Globus pallidus (tissue), 1 donor: ENCODE results near the gene WDR33.

Experiments used
- DNase-seq: peaks from one replicate; pipeline ENCODE4 v3.0.0-alpha.2; 2015; ENCODE audit warnings: low spot score

WDR33 gene

GRCh38 chr2:127695491-127696472 is 115.2 kb downstream of the WDR33 start:
- peak; percentile 74 for DNase-seq

DNA sequence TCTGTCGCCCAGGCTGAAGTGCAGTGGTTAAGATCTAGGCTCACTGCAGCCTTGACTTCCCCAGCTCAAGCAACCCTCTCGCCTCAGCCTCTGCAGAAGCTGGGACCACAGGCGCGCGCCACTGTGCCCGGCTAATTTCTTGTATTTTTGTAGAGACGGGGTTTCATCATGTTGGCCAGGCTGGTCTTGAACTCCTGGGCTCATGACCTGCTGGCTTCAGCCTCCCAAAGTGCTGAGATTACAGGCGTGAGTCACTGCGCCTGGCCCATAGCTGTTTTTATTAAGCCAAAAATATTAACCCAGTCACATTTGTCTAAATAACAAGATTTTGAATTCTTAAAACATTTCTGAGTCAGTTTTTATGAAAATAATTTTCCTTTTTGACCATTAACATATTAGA is 116.0 kb downstream of the WDR33 start:
- DNase-seq: no peak

DNA sequence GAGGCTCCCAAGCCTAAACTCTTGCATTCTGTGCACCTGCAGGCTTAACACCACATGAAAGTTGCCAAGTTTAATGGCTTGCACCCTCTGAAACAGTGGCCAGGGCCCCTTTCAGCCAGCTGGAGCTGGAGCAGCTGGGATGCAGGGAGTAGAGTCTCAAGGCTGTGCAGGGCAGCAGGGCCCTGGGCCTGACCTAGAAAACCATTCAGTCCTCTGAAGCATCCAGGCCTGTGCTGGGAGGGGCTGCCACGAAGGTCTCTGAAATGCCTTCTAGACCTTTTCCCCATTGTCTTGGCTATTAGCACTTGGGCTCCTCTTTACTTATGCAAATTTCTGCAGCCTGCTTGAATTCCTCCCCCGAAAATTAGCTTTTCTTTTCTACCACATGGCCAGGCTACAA is 120.3 kb downstream of the WDR33 start:
- DNase-seq: no peak

DNA sequence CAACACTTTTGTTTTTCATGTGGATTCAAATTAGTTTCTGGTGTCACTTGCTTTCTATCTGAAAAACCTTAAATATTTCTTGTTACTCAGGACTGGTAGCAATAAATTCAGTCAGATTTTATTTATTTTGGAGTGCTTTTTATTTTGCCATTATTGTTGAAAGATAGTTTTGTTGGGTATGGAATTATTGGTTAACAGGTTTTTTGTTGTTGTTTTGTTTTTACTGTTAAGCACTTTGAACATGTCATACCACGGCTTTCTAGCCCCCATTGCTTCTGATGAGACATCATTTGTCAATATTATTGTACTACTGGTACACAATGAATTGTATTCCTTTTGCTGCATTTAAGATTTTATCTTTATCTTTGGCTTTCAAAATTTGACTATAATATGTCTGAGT is 122.6 kb downstream of the WDR33 start:
- no peak for DNase-seq

GRCh38 chr2:127685410-127686080 is 125.4 kb downstream of the WDR33 start:
- no peak for DNase-seq

DNA sequence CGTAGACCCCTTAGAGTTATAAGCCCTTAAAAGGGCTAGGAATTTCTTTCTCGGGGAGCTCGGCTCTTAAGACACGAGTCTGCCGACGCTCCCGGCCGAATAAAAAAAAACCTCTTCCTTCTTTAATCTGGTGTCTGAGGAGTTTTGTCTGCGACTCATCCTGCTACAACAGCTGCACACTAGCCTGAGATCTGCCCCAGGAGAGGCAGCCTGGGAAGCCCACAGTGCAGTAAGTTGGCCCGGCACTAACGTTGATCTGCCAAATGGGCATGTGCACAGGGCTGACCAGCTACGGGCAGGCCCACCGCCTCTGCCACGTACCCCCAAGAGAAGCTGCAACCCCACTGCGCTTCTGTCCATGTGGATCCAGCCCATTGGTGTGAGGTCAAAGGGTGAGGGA is 127.2 kb downstream of the WDR33 start:
- DNase-seq: no peak

GRCh38 chr2:127683056-127683455 is 127.9 kb downstream of the WDR33 start:
- no peak for DNase-seq

DNA sequence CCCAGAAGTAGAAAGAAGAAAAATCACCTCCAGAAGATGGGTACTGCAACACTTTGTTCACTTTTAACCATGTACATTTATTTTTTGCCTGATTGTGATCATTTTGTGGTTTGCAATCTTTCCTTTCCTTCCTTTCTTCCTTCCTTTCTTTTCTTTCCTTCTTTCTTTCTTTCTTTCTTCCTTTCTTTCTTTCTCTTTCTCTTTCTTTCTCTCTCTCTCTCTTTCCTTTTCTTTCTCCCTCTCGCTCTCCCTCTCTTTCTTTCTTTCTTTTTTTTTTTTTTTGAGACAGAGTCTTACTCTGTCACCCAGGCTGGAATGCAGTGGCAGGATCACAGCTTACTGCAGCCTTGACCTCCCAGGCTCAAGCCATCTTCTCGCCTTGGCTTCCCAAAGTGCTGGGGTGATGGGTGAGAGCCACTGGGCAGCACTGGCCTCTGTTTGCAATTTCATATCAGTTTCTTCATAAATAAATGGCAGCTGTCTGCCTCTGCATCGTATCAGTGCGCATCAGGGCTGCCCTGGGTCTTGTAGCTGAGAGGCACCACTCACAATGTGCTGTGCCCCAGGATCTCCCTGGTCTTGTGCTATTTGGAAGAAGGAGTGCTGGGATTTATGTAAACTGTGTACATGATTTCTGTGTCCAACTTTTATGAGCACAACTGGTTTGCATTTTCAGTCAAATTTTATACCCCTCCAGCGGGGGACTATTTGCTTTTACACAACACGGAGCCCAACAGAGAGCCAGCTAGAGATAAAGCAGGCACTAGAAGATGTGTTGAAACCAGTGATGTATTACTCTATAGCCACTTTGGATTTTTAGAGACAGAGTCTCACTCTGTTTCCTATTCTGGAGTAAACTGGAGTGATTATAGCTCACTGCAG is 128.8 kb downstream of the WDR33 start:
- no peak for DNase-seq

DNA sequence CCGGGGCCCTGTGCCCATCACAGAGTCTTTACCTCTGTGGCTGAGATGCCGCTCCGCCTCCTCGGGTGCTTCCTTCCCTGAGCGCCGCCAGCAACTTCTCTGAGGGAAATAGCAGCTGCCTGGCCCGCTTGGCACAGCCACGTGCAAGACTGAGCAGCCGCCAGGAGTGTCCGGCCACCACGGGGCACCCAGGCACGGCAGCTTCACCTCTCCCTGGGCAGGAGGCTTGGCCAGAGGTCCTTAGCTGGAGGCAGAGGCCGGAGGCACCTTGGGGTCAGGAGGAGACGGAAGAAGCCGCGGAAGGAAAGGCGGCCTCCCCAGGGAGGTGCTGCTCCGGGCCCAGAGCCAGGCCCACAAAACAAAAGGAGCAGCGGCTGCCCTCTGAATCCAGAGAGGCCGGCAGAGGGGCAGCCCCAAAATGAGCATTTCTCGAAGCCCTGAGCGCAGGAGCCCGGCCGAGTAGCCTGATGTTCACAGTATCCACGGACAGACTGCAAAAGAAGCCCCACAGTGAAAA is 129.6 kb downstream of the WDR33 start:
- no peak for DNase-seq

DNA sequence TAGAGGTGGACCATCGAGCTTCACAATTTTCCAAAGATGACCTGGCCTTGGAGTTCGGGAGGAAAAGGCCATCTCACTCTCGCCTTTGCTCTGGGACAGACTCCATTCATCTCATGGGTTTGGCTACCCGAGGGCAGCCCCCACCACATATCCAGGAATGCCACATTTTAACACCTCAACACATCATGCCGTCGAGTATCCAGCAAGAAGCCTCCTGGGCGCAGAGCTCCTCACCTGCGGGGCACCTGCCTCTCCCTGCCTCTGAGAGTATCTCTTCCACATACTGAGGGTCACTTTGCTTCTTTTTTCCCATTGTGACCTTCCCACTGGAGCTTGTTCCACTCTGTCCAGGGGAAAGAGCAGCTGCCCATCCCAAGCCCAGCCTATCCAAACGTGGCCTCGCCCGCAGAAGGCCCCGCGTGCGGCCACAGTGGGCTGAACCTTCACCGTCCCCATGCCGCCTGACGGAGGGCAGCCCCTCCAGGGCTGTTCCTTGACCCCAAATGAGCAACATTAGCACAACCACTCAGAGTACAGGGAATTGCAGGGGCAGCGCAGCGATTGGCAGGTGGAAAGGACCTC is 130.2 kb downstream of the WDR33 start:
- no peak for DNase-seq

- no peak for DNase-seq
Measured at GRCh38 chr2:127679680-127680361, 131.2 kb downstream of the WDR33 start.

GRCh38 chr2:127678991-127679390 is 132.0 kb downstream of the WDR33 start:
- no peak for DNase-seq

GRCh38 chr2:127678531-127678930 is 132.4 kb downstream of the WDR33 start:
- DNase-seq: no peak

DNA sequence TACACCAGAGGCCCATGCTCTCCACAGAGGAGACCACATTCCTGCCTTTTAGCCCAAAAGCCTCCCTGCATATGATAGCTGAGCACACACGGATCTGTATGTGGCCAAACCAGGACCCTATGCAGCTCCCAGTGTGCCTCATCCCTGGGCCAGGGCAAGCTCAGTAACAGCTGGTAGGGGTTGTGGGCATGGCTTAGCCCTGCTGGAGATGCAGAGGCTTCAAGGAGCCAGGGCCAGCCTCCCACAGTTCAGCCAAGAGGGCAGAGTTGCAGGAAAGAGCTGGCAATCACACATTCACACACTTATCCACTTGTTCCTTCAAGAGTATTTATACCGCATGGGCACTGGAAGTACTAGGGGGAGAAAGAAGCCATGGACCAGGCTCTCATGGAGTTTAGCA is 134.1 kb downstream of the WDR33 start:
- no peak for DNase-seq

DNA sequence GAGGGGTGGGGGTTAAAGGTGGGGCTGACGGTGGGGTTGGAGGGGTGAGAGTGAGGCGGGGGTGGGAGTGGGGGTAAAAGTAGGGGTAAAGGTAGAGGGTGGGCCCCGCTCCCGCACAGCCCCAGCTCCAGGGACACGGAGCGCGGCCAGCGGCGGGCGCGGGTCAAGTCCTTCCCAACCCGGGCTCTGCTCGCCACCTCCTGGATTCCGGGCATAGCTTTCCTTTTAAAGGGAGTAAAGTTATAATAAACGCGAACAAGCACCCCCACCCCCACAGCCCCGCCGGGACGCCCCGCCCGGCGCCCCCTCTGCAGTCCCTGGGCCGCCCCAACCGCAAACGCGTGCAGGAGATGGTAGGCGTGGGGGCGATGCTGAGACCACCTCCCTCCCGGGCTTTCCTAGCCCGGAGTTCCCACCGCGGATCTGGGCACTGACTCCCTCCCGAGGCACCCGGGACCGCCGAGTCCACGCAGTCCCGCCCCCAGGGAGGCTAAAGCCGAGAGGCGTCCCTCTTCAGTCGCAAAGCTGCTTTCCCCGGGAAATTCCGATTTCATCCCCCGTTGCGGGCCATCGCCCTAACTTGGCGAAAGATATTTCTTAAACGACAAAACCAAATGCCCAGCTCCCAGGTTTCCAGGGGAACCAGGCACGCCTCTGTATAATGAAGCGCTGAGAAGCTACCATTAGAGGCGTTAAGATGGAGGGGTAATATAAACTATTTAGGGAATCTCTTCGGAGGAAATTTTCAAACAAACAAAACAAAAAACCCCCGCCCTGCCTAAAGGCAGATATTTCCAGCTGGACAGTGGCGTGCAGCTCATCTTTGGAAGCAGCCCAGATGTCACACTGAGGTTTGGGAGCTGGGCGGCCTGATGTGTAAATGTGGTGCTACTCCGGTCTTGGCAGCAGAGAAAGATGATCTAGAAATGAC is 135.4 kb downstream of the WDR33 start, which contains the start of gene LIMS2:
Gene LIMS2 (minus strand): TSS at position 200 of the 931 bp plus-strand sequence. CDS start 506 bp downstream, outside the sequence.
- no peak for DNase-seq

DNA sequence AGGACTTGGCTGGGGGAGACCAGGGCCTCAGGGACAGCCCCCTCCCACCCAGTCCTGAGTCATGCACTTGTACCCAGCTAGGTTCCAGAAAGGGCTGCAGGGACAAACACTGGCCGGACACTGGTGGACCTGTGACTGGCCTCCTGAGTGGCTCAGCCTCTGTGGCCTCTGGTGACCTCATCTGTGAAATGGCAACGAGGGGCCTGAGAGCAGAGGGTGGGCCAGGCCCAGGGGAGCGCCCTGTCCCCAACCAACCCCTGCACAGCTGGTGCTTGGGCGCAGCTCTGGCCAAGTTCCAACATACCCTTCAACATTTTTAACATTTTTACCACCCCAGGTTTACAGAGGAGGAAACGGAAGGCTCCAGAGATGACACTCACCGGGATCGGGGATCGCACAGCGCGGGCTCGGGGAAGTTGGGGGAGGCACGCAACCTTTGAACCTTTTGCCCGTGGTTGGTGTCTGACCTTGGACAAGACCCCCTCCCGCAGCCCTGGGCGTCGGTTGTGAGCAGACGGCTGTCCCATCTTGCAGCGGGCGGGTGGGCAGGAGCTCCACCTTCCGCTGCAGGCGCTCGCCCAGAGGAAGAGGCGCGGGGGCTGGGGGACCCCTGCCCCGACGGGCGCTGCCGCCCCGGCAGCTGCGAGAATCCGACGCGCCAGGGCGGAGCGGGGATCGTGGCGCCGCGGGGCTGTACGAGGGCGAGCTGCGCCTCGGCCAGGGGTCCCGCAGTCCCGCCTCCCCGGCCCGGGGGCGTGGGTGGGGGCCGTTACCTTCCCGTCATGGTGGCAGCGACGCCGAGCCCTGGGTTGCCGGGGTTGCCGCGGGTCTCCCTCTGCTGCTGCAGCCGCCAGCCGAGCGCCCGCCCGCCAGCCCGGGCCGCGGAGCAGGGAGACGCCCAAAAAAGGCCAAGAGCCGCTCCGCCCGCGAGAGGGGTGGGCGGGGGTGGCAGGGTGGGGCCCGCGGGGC is 136.4 kb downstream of the WDR33 start:
- DNase-seq: no peak

GRCh38 chr2:127673291-127674069 is 137.5 kb downstream of the WDR33 start:
- DNase-seq: no peak
